BE2C (cell line): Measurements from ENCODE around the gene PPP1R11.

Experiments used
- DNase-seq: peaks from one replicate; pipeline ENCODE4 v3.0.0-alpha.2; 2020
- H3K27me3 ChIP-seq: fragments of 250-450 bp; sonication (Bioruptor Pico); 2 replicates; pipeline ENCODE4 v1.5.1; 2020; ENCODE audit warnings: mild to moderate bottlenecking
- H3K36me3 ChIP-seq: fragments of 250-450 bp; sonication (Bioruptor Pico); 2 replicates; pipeline ENCODE4 v1.5.1; 2020; ENCODE audit warnings: mild to moderate bottlenecking
- H3K4me1 ChIP-seq: fragments of 250-450 bp; sonication (Bioruptor Pico); 2 replicates; pipeline ENCODE4 v1.5.1; 2020
- H3K4me3 ChIP-seq: 2 replicates; pipeline ENCODE4 v1.5.1; 2011; ENCODE audit warnings: low read depth, low read length
- H3K9me3 ChIP-seq: fragments of 250-450 bp; sonication (Bioruptor Pico); 2 replicates; pipeline ENCODE4 v1.5.1; 2020
- TF ChIP-seq, protein P1 (sequence below): IDR thresholded peaks from 2 replicates; pipeline ENCODE4 v1.5.1; 2012; ENCODE audit warnings: mild to moderate bottlenecking, low read depth, low read length

PPP1R11 gene

DNA sequence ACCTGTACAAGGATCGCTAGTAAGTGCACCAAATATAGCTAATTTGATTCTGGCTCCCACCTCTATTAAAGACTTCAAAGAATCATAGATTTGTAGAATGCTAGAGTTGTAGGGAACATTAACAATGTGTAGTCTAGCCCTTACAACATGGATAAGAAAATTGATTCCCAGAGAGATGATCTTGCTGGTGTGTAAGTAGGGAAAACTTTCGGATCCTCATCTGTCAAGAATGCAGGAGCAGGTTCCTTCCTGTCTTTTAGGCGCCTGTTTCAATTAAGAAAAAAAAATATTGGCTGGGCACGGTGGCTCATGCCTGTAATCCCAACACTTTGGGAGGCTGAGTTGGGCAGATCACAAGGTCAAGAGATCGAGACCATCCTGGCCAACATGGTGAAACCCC is 20.9 kb downstream of the PPP1R11 start:
- Histone ChIP-seq H3K27me3 (peaks cover 35% of the 10 kb centered on the region), H3K4me3 (no peak overlapping the region), H3K4me1 (no peaks in the 10 kb centered on the region), H3K9me3 (no peaks in the 10 kb centered on the region), H3K36me3 (no peaks in the 10 kb centered on the region)
- no peak for DNase-seq
- TF ChIP-seq, protein P1, sequence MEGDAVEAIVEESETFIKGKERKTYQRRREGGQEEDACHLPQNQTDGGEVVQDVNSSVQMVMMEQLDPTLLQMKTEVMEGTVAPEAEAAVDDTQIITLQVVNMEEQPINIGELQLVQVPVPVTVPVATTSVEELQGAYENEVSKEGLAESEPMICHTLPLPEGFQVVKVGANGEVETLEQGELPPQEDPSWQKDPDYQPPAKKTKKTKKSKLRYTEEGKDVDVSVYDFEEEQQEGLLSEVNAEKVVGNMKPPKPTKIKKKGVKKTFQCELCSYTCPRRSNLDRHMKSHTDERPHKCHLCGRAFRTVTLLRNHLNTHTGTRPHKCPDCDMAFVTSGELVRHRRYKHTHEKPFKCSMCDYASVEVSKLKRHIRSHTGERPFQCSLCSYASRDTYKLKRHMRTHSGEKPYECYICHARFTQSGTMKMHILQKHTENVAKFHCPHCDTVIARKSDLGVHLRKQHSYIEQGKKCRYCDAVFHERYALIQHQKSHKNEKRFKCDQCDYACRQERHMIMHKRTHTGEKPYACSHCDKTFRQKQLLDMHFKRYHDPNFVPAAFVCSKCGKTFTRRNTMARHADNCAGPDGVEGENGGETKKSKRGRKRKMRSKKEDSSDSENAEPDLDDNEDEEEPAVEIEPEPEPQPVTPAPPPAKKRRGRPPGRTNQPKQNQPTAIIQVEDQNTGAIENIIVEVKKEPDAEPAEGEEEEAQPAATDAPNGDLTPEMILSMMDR: no peak

DNA sequence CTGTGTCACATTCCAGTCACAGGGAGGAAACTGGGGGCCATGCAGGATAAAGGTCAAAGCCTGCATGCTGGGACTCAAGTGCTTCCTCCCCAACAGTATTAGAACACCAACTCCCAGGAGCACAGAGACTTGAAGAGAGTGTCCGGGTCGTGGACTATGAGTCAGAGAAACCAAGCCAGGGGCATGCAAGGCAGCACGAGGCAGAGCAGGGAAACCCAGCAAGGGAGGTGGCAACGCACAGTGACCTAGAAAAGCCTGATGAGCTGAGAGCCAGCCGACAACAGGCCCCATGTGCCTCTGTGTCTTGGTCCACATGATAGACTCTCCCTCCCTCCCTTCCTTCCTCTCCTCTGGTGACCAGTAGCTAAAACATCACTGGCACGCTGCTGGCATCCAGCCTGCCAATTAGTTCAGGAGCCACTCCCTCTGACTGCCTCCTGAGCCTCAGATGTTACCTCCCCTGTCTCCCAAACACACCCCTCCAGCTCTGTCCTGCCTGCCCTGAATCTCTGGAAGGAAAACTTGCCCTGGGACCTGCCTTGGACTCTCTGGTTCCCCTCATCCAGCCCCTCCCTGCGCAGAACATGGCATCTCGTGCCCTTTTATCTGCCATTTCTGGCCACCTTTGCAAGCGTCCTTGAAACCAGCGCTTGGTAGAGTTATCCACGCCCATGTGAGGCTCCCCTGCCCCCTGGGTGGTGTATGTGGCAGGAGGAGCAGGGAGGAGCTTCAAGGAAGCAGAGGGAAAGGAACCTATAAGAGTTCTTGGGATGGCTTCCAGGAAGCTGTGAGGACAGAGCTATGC is 24.8 kb downstream of the PPP1R11 start:
- TF ChIP-seq, protein P1: no peak
- no peaks in the 10 kb centered on the region for H3K9me3 ChIP-seq
- H3K36me3 ChIP-seq: no peaks in the 10 kb centered on the region
- no peak for DNase-seq
- no peak overlapping the region for H3K4me3 ChIP-seq
- peaks cover 71% of the 10 kb centered on the region for H3K27me3 ChIP-seq
- no peaks in the 10 kb centered on the region for H3K4me1 ChIP-seq

DNA sequence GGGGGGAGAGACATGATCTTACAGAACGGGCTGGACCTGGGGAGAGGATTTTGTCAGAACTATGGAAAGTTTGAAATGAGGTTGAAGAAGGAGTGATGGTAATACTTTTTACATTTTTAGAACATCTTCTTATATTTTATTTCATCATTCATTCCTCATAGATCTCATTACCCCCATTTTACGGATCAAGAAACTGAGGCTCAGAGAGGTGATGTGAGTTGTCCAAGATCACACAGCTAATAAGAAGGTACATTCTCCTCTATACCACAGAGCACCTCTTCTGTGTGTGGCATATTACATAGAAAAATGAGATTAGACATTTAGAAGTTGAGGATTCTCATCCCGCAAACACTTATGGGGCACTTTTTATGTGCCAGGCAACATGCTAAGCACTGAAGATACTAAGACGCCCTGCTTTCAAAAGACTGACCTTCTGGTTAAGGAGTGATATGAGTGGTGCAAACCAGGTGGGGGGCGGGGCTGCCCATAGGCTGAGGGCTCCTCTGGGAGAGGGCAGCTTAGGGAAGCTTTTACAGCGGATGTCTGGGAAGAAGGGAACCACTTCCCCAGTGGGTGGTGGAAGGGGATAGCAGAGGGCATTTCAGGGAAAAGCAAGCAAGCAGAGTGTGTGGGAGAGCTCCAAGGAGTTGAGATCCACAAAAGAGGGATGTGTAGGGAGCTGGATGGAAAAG is 26.0 kb downstream of the PPP1R11 start:
- Histone ChIP-seq H3K9me3 (no peaks in the 10 kb centered on the region), H3K36me3 (no peaks in the 10 kb centered on the region), H3K27me3 (peaks cover 77% of the 10 kb centered on the region), H3K4me3 (no peak overlapping the region), H3K4me1 (no peaks in the 10 kb centered on the region)
- DNase-seq: no peak
- TF ChIP-seq, protein P1: no peak

DNA sequence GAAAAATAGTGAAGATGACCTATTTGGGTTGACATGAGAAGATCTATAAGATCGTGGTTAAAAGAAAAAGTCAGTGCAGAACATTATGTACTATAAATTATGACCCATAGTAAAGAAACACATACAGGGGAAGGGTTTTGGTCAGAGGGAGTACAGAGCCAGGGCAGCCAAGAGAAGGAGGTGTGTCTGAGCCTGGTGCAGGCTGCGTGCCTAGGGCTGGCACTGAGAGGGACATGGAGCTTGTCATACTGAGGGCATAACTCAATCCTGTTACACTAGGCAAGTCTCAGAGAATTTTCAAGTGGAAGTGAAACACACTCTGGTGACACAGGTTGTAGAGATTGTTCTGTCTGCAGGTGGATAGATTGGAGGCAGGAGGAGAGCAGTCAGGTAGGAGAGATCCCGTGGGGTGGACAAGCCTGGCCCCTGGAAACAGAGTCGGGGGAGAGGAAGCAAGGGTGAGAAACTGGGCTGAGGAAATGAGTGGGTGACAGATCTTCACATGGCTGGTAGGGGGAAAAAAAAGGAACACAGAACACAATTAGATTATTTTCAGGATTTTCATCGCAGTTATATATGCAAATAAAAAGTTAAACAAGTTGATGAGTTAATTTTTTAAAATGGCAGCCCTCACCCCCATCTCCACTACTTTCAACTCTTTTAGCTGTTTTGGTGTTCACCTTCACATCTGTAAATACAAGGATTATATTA is 27.1 kb downstream of the PPP1R11 start:
- TF ChIP-seq, protein P1: no peak
- Histone ChIP-seq H3K27me3 (peaks cover 83% of the 10 kb centered on the region), H3K9me3 (no peaks in the 10 kb centered on the region), H3K36me3 (no peaks in the 10 kb centered on the region), H3K4me3 (no peak overlapping the region), H3K4me1 (no peaks in the 10 kb centered on the region)
- DNase-seq: no peak

DNA sequence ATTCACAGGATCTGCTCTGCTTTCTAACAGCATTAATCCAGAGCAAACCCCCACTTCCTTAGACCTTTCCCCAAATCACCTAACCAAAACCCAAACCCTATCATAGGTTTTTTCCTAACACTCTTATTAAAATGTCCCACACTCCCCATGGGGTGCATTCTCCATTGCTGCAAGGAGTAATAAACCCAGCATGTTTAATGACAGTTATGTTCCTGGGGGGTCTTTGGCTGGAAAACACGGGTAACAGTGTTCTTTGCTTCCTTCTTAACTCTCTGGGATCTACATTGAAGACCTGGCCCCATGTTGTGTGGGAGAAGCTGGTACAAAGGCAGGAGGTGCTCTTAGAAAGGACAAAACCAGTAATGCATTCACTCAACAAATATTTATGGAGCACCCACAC is 29.8 kb downstream of the PPP1R11 start:
- peaks cover 91% of the 10 kb centered on the region for H3K27me3 ChIP-seq
- no peaks in the 10 kb centered on the region for H3K36me3 ChIP-seq
- no peaks in the 10 kb centered on the region for H3K9me3 ChIP-seq
- H3K4me3 ChIP-seq: no peak overlapping the region
- TF ChIP-seq, protein P1: no peak
- no peak for DNase-seq
- H3K4me1 ChIP-seq: no peaks in the 10 kb centered on the region
